Sigmoid colon (tissue), 4 donors: ENCODE results near the gene TRMT61A.

Source experiments
- EP300 ChIP-seq, 4 donors: sonication (generic); formaldehyde crosslinking; IDR thresholded peaks; one replicate each; pipeline ENCODE4 v1.6.1; 2017; ENCODE audit warnings: antibody characterized with exemption in 4 of 4
- POLR2A ChIP-seq, 2 donors: fragments of 450-650 bp; IDR thresholded peaks; one replicate each; pipeline ENCODE4 v1.6.1; 2016; ENCODE audit warnings: antibody characterized with exemption in 2 of 2, mild to moderate bottlenecking in 2 of 2, moderate library complexity in 2 of 2
- POLR2AphosphoS5 ChIP-seq, 4 donors: sonication (generic); formaldehyde crosslinking; IDR thresholded peaks; one replicate each; pipeline ENCODE4 v1.6.1; 2017; ENCODE audit warnings: antibody characterized with exemption in 4 of 4
- TF ChIP-seq, protein P1 (sequence below), 4 experiments: fragments of 450-650 bp in 3 of 4; fragments of 200-600 bp in 1 of 4; IDR thresholded peaks; one replicate each; pipeline ENCODE4 v1.5.1; 2016 to 2019; ENCODE audit warnings: antibody characterized with exemption in 4 of 4, mild to moderate bottlenecking in 3 of 4, moderate library complexity in 2 of 4

DNA sequence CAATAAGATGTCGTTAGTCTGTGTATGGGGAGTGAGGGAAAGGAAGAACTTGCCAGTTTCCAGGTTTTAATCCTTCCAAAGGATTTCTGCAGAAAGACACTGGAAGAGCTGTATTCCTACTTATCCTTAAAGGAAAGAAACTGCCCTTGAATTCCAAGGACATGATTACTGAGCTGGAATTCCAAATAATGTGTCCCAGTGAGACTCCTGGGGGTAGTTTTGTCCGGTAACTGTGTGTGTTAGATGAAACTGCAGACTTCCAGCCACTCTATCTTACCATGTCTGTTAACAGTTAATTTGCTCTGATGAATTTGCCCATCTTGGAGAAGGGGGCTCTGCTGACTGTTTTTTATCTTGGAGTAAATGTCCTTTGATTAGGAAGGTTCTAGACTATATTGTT, 39.4 kb upstream of the TRMT61A start:
- TF ChIP-seq, protein P1, sequence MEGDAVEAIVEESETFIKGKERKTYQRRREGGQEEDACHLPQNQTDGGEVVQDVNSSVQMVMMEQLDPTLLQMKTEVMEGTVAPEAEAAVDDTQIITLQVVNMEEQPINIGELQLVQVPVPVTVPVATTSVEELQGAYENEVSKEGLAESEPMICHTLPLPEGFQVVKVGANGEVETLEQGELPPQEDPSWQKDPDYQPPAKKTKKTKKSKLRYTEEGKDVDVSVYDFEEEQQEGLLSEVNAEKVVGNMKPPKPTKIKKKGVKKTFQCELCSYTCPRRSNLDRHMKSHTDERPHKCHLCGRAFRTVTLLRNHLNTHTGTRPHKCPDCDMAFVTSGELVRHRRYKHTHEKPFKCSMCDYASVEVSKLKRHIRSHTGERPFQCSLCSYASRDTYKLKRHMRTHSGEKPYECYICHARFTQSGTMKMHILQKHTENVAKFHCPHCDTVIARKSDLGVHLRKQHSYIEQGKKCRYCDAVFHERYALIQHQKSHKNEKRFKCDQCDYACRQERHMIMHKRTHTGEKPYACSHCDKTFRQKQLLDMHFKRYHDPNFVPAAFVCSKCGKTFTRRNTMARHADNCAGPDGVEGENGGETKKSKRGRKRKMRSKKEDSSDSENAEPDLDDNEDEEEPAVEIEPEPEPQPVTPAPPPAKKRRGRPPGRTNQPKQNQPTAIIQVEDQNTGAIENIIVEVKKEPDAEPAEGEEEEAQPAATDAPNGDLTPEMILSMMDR (IDR thresholded peaks at IDR 0.05) = no peak
- TF ChIP-seq EP300 (IDR thresholded peaks at IDR 0.05) (no peak), POLR2AphosphoS5 (IDR thresholded peaks at IDR 0.05) (no peak), POLR2A (IDR thresholded peaks at IDR 0.05) (no peak)
